H1 (cell line): ENCODE data around the gene MCF2L. TPM values are rescaled to one million over a fixed set of nuclear protein-coding genes. Genes with fewer than 3 reads are reported as not detected.

ENCODE experiments used
- CTCF ChIA-PET: fragments of 300-600 bp; sonication (Branson Sonifier 250); formaldehyde crosslinking; loops from one replicate; lab custom pipeline; 2021; ENCODE audit not compliant: partially characterized antibody; lab: Charles Lee
- POLR2A ChIA-PET: fragments of 300-600 bp; sonication (Branson Sonifier 250); formaldehyde crosslinking; loops from one replicate; lab custom pipeline; 2021; ENCODE audit warnings: inconsistent platforms; ENCODE audit not compliant: partially characterized antibody; lab: Charles Lee
- DNase-seq, 2 experiments: peaks; one replicate each; pipeline versions ENCODE4 v3.0.0 to v3.0.0-alpha.2; 2010 to 2022; ENCODE audit warnings: low spot score in 2 of 2, low read depth in 1 of 2, mixed read lengths in 1 of 2
- FAIRE-seq: peaks from 2 replicates; lab custom pipeline; 2011; peaks lifted over from hg19 to GRCh38; lab: Jason Lieb, UNC
- H2AFZ ChIP-seq: 2 replicates; pipeline ENCODE4 v1.8.1; 2012; ENCODE audit warnings: low read length, inconsistent platforms
- H2AK5ac ChIP-seq: 2 replicates; pipeline ENCODE4 v1.6.1; 2013; ENCODE audit warnings: low read depth, low read length
- H2BK120ac ChIP-seq: replicated peaks from 2 replicates; pipeline ENCODE3; 2013; ENCODE audit warnings: low read depth, low read length, inconsistent platforms
- H2BK12ac ChIP-seq: 2 replicates; pipeline ENCODE4 v1.6.1; 2013; ENCODE audit warnings: low read depth, low read length
- H2BK15ac ChIP-seq: 2 replicates; pipeline ENCODE4 v1.6.1; 2013; ENCODE audit warnings: low read length
- H2BK20ac ChIP-seq: 2 replicates; pipeline ENCODE4 v1.6.1; 2013; ENCODE audit warnings: low read length
- H2BK5ac ChIP-seq: 2 replicates; pipeline ENCODE4 v1.6.1; 2013; ENCODE audit warnings: low read depth, low read length
- H3K14ac ChIP-seq: 2 replicates; pipeline ENCODE4 v1.6.1; 2013; ENCODE audit warnings: inconsistent platforms; ENCODE audit not compliant: insufficient read length
- H3K18ac ChIP-seq: 2 replicates; pipeline ENCODE4 v1.6.1; 2013; ENCODE audit warnings: low read length; ENCODE audit errors: extremely low read depth
- H3K23ac ChIP-seq: 2 replicates; pipeline ENCODE4 v1.6.1; 2013; ENCODE audit warnings: inconsistent platforms; ENCODE audit not compliant: insufficient read length
- H3K23me2 ChIP-seq: 2 replicates; pipeline ENCODE4 v1.6.1; 2013; ENCODE audit warnings: low read depth, low read length
- H3K27ac ChIP-seq: 2 replicates; pipeline ENCODE4 v1.6.1; 2011; ENCODE audit warnings: low read depth, low read length, inconsistent platforms
- H3K27me3 ChIP-seq, 4 experiments: replicated peaks in 1 of 4; 1 replicate in 1 of 4; 2 replicates in 3 of 4; pipeline versions ENCODE4 v1.6.1 to v1.8.1; 2011 to 2013; ENCODE audit warnings: low read length in 3 of 4, mild to moderate bottlenecking in 3 of 4, inconsistent platforms in 2 of 4, mixed read lengths in 2 of 4, moderate library complexity in 1 of 4; ENCODE audit not compliant: control insufficient read depth in 3 of 4, insufficient read depth in 3 of 4; ENCODE audit errors: extremely low read depth in 1 of 4
- H3K36me3 ChIP-seq, 4 experiments: 2 replicates each; pipeline versions ENCODE4 v1.6.1 to v1.8.1; 2011 to 2013; ENCODE audit warnings: mild to moderate bottlenecking in 4 of 4, low read length in 3 of 4, moderate library complexity in 2 of 4, control low read depth in 1 of 4, inconsistent platforms in 1 of 4; ENCODE audit not compliant: insufficient read depth in 4 of 4, control insufficient read depth in 2 of 4
- H3K4ac ChIP-seq: replicated peaks from 2 replicates; pipeline ENCODE3; 2013; ENCODE audit warnings: low read length, low read depth, mixed read lengths, inconsistent platforms; ENCODE audit not compliant: insufficient read length
- H3K4me1 ChIP-seq, 4 experiments: replicated peaks in 1 of 4; 1 replicate in 1 of 4; 2 replicates in 3 of 4; pipeline versions ENCODE4 v1.6.1 to v1.8.1; 2011 to 2013; ENCODE audit warnings: low read length in 3 of 4, inconsistent platforms in 2 of 4, mixed read lengths in 1 of 4; ENCODE audit not compliant: insufficient read depth in 4 of 4, control insufficient read depth in 3 of 4
- H3K4me2 ChIP-seq, 2 experiments: 2 replicates each; pipeline versions ENCODE4 v1.6.1 to v1.8.1; 2011 to 2013; ENCODE audit warnings: low read depth in 2 of 2, low read length in 2 of 2, control low read depth in 1 of 2, inconsistent platforms in 1 of 2, mild to moderate bottlenecking in 1 of 2; ENCODE audit not compliant: insufficient read depth in 1 of 2
- H3K4me3 ChIP-seq, 4 experiments: fragments of 200-600, 300-600 bp in 1 of 4; sonication (generic), shearing (Covaris generic), sonication (Bioruptor Twin) in 1 of 4; 2 replicates each; pipeline versions ENCODE4 v1.5.1 to v1.8.1; 2011 to 2016; ENCODE audit warnings: low read length in 4 of 4, low read depth in 3 of 4, control low read depth in 2 of 4, inconsistent platforms in 2 of 4, mild to moderate bottlenecking in 2 of 4, mixed read lengths in 1 of 4, moderate library complexity in 1 of 4; ENCODE audit not compliant: insufficient read depth in 2 of 4; ENCODE audit errors: extremely low read depth in 1 of 4
- H3K56ac ChIP-seq: replicated peaks from 2 replicates; pipeline ENCODE3; 2013; ENCODE audit warnings: low read depth, mild to moderate bottlenecking, mixed read lengths, low read length, inconsistent platforms; ENCODE audit not compliant: insufficient read length
- H3K79me1 ChIP-seq: 2 replicates; pipeline ENCODE4 v1.6.1; 2013; ENCODE audit warnings: low read depth, low read length, control low read depth
- H3K79me2 ChIP-seq, 2 experiments: 2 replicates each; pipeline versions ENCODE4 v1.6.1 to v1.8.1; 2012 to 2013; ENCODE audit warnings: low read length in 2 of 2, mild to moderate bottlenecking in 2 of 2, inconsistent platforms in 1 of 2; ENCODE audit not compliant: insufficient read depth in 2 of 2, control insufficient read depth in 1 of 2
- H3K9ac ChIP-seq, 4 experiments: replicated peaks in 1 of 4; 1 replicate in 1 of 4; 2 replicates in 3 of 4; pipeline versions ENCODE4 v1.6.1 to v1.8.1; 2011 to 2013; ENCODE audit warnings: low read depth in 3 of 4, low read length in 3 of 4, control low read depth in 2 of 4, mild to moderate bottlenecking in 2 of 4, moderate library complexity in 2 of 4, inconsistent platforms in 1 of 4; ENCODE audit errors: extremely low read depth in 1 of 4
- H3K9me3 ChIP-seq, 2 experiments: 2 replicates each; pipeline versions ENCODE4 v1.6.1 to v1.8.1; 2012 to 2013; ENCODE audit warnings: mild to moderate bottlenecking in 2 of 2, moderate library complexity in 2 of 2, control low read depth in 1 of 2, inconsistent platforms in 1 of 2, low read depth in 1 of 2, low read length in 1 of 2, mixed read lengths in 1 of 2; ENCODE audit not compliant: insufficient read depth in 2 of 2
- H4K20me1 ChIP-seq, 2 experiments: replicated peaks in 1 of 2; 2 replicates each; pipeline versions ENCODE3 to v1.8.1; 2011 to 2013; ENCODE audit warnings: inconsistent platforms in 2 of 2, low read length in 2 of 2, mild to moderate bottlenecking in 1 of 2; ENCODE audit not compliant: insufficient read depth in 2 of 2, control insufficient read depth in 1 of 2
- H4K5ac ChIP-seq: 2 replicates; pipeline ENCODE4 v1.6.1; 2013; ENCODE audit warnings: low read length, low read depth, mixed read lengths, inconsistent platforms; ENCODE audit not compliant: insufficient read length
- H4K8ac ChIP-seq: 2 replicates; pipeline ENCODE4 v1.8.0; 2013; ENCODE audit warnings: mild to moderate bottlenecking, moderate library complexity, low read length, inconsistent platforms; ENCODE audit not compliant: insufficient read depth; ENCODE audit errors: extremely low read depth
- H4K91ac ChIP-seq: replicated peaks from 2 replicates; pipeline ENCODE3; 2013; ENCODE audit warnings: low read length, mixed read lengths, inconsistent platforms; ENCODE audit not compliant: insufficient read length
- CEBPB ChIP-seq: IDR thresholded peaks from 2 replicates; pipeline ENCODE4 v1.6.1; 2012; ENCODE audit warnings: low read depth, low read length
- JUND ChIP-seq: IDR thresholded peaks from 2 replicates; pipeline ENCODE4 v1.6.1; 2011; ENCODE audit warnings: mild to moderate bottlenecking, improper control_type of control experiment, low read length
- WGBS, 2 experiments: shearing (Covaris generic) in 1 of 2; methylation state at CpG; one replicate each; pipeline versions ENCODE4 v1.1.6 to v1.1.7; 2013 to 2015; ENCODE audit warnings: low lambda C conversion rate in 2 of 2, mixed read lengths in 2 of 2, inconsistent platforms in 1 of 2, low coverage in 1 of 2, missing lambda C conversion rate in 1 of 2; ENCODE audit not compliant: insufficient replicate concordance in 2 of 2, insufficient coverage in 1 of 2, insufficient read length in 1 of 2; ENCODE audit errors: extremely low coverage in 1 of 2, missing lambda C conversion rate in 1 of 2; 5-methylcytosine and 5-hydroxymethylcytosine counted together
- polyA plus RNA-seq, 7 experiments: library from polyadenylated mRNA; depleted of rRNA in 3 of 7; stranded (reverse) in 5 of 7; unstranded in 2 of 7; fragments of >200 nt in 5 of 7; fragments of 200-250 nt in 2 of 7; gene quantifications; 1 replicate in 5 of 7; 2 replicates in 1 of 7; 4 replicates in 1 of 7; pipeline versions ENCODE4 v1.2.1 to v1.2.3, GENCODE V29; 2011 to 2013; ENCODE audit warnings: missing spikeins in 2 of 7, mixed read lengths in 2 of 7
- total RNA-seq: library from RNA; stranded (reverse); fragmentation: NEBNext Ultra II Directional; extraction: Animal tissue kit (Norgen Biotek cat#: 25700); gene quantifications from 2 replicates; pipeline ENCODE4 v1.2.1, GENCODE V29; 2021

Gene MCF2L
- total and polyA plus RNA-seq, 2 of the 8 experiments (the other 6 are each of a cell fraction or from before 2014, with no cell fraction given): 10.1 to 24.4 TPM

- H2BK120ac ChIP-seq: no peak overlapping the region
- H3K4ac ChIP-seq: no peak overlapping the region
- ChIA-PET CTCF (interaction anchor here (1.0 to 3.5 kb wide), 3 partner anchors 10 to 27 kb away, joined by 4 to 30 read pairs (median 4); no protein-coding TSS in a partner anchor), POLR2A (no interaction called here)
- H3K14ac ChIP-seq: no peak overlapping the region
- H3K4me2 ChIP-seq: no peak overlapping the region
- H4K20me1 ChIP-seq: peaks cover 0 to 2% of the 10 kb centered on the region in 2 experiments
- H2BK20ac ChIP-seq: no peak overlapping the region
- no peak overlapping the region for H3K9ac ChIP-seq
- H3K4me1 ChIP-seq: no peaks in the 10 kb centered on the region; a peak in 1 of 7 replicates
- no peaks in the 10 kb centered on the region for H3K79me2 ChIP-seq
- DNase-seq (no peak), FAIRE-seq (no peak)
- no peaks in the 10 kb centered on the region for H3K27me3 ChIP-seq
- H2AK5ac ChIP-seq: no peak overlapping the region
- H2AFZ ChIP-seq: no peak overlapping the region
- H3K18ac ChIP-seq: no peak overlapping the region
- no peaks in the 10 kb centered on the region; a peak in 1 of 8 replicates for H3K36me3 ChIP-seq
- H3K27ac ChIP-seq: no peak overlapping the region
- H3K23ac ChIP-seq: no peak overlapping the region
- no peak overlapping the region for H2BK12ac ChIP-seq
- H2BK15ac ChIP-seq: no peak overlapping the region
- H3K23me2 ChIP-seq: no peaks in the 10 kb centered on the region; the same call in 1 of the 2 replicates
- no peaks in the 10 kb centered on the region; the same call in 1 of the 2 replicates for H3K79me1 ChIP-seq
- H2BK5ac ChIP-seq: no peak overlapping the region
- H3K56ac ChIP-seq: no peak overlapping the region
- H4K91ac ChIP-seq: no peak overlapping the region
- no peaks in the 10 kb centered on the region for H3K9me3 ChIP-seq
- H4K8ac ChIP-seq: no peak overlapping the region
- no peak overlapping the region for H4K5ac ChIP-seq
- WGBS, 2 experiments: 89% methylated on average over 7 of the region's 7 CpGs; no CpG with 5 or more reads in 1 of the 2 experiments
- H3K4me3 ChIP-seq: no peak overlapping the region
- TF ChIP-seq JUND (no peak), CEBPB (no peak)
Observed at GRCh38 chr13:113097651-113098050, 128.6 kb downstream of the MCF2L start.
